Measurements from ENCODE around the gene GAGE1. TPM values are rescaled to one million over a fixed set of nuclear protein-coding genes. Genes with fewer than 3 reads are reported as not detected.

GAGE1 gene
- total and polyA plus RNA-seq, 2 of the 8 experiments (the other 6 are each of a cell fraction or from before 2014, with no cell fraction given) = not detected

GRCh38 chrX:49656533-49656932 lies 57.7 kb downstream of the GAGE1 start:
- Histone ChIP-seq H2BK120ac (replicated peaks; ENCODE audit: low read depth, low read length) (no peak overlapping the region), H4K8ac (ENCODE audit: extremely low read depth, insufficient read depth, low read length) (no peak overlapping the region), H3K23ac (ENCODE audit: insufficient read length) (no peak overlapping the region), H3K4me2 (ENCODE audit: insufficient read depth in 1 of 2, low read depth in 2 of 2, low read length in 2 of 2) (no peak overlapping the region), H4K5ac (ENCODE audit: insufficient read length, low read depth, low read length) (no peak overlapping the region), H2BK20ac (ENCODE audit: low read length) (no peak overlapping the region), H2AK5ac (ENCODE audit: low read depth, low read length) (no peak overlapping the region), H3K36me3 (ENCODE audit: control insufficient read depth in 2 of 4, insufficient read depth in 4 of 4, low read length in 3 of 4) (no peaks in the 10 kb centered on the region), H4K20me1 (replicated peaks in 1 of 2; ENCODE audit: control insufficient read depth in 1 of 2, insufficient read depth in 2 of 2, low read length in 2 of 2) (no peaks in the 10 kb centered on the region), H4K91ac (replicated peaks; ENCODE audit: insufficient read length, low read length) (no peak overlapping the region), H3K27ac (ENCODE audit: low read depth, low read length) (no peak overlapping the region), H3K79me1 (ENCODE audit: low read depth, low read length) (no peaks in the 10 kb centered on the region), H2AFZ (ENCODE audit: low read length) (no peak overlapping the region), H3K4ac (replicated peaks; ENCODE audit: insufficient read length, low read depth, low read length) (no peak overlapping the region), H3K9me3 (ENCODE audit: insufficient read depth in 2 of 2, low read depth in 1 of 2, low read length in 1 of 2) (no peaks in the 10 kb centered on the region), H2BK12ac (ENCODE audit: low read depth, low read length) (no peak overlapping the region), H3K56ac (replicated peaks; ENCODE audit: insufficient read length, low read depth, low read length) (no peak overlapping the region), H2BK5ac (ENCODE audit: low read depth, low read length) (no peak overlapping the region), H3K4me1 (replicated peaks in 1 of 4; ENCODE audit: control insufficient read depth in 3 of 4, insufficient read depth in 4 of 4, low read length in 3 of 4) (no peaks in the 10 kb centered on the region), H3K27me3 (replicated peaks in 1 of 4; ENCODE audit: control insufficient read depth in 3 of 4, extremely low read depth in 1 of 4, insufficient read depth in 3 of 4, low read length in 3 of 4) (no peaks in the 10 kb centered on the region), H3K18ac (ENCODE audit: extremely low read depth, low read length) (no peak overlapping the region), H3K79me2 (ENCODE audit: control insufficient read depth in 1 of 2, insufficient read depth in 2 of 2, low read length in 2 of 2) (no peaks in the 10 kb centered on the region), H3K4me3 (ENCODE audit: extremely low read depth in 1 of 4, insufficient read depth in 2 of 4, low read depth in 3 of 4, low read length in 4 of 4) (no peak overlapping the region), H3K14ac (ENCODE audit: insufficient read length) (no peak overlapping the region), H2BK15ac (ENCODE audit: low read length) (no peak overlapping the region), H3K9ac (replicated peaks in 1 of 4; ENCODE audit: extremely low read depth in 1 of 4, low read depth in 3 of 4, low read length in 3 of 4) (no peak overlapping the region), H3K23me2 (ENCODE audit: low read depth, low read length) (no peaks in the 10 kb centered on the region)
- DNase-seq (ENCODE audit: low read depth in 1 of 2, low spot score in 2 of 2) (no peak), FAIRE-seq (no peak)
- WGBS, 2 experiments (ENCODE audit: extremely low coverage in 1 of 2, insufficient coverage in 1 of 2, insufficient read length in 1 of 2, insufficient replicate concordance in 2 of 2, low coverage in 1 of 2, low lambda C conversion rate in 2 of 2, missing lambda C conversion rate in 1 of 2) = 61% methylated on average over 3 of the region's 3 CpGs; no CpG with 5 or more reads in 1 of the 2 experiments
- POLR2A ChIA-PET (ENCODE audit: partially characterized antibody) = no interaction called here
- TF ChIP-seq KDM1A (IDR thresholded peaks at IDR 0.05; ENCODE audit: borderline replicate concordance, low read length) (no peak), CBX8 (IDR thresholded peaks at IDR 0.05; ENCODE audit: borderline replicate concordance, low read depth, low read length) (no peak), CHD1 (IDR thresholded peaks at IDR 0.05; ENCODE audit: low read depth, low read length) (no peak), SP4 (IDR thresholded peaks at IDR 0.05; ENCODE audit: low read length) (no peak), BRCA1 (IDR thresholded peaks at IDR 0.05; ENCODE audit: low read depth, low read length) (no peak), HDAC2 (IDR thresholded peaks at IDR 0.05; ENCODE audit: borderline replicate concordance in 1 of 2, low read depth in 2 of 2, low read length in 2 of 2) (no peak), USF2 (IDR thresholded peaks at IDR 0.05; ENCODE audit: low read length) (no peak), EP300 (IDR thresholded peaks at IDR 0.05; ENCODE audit: borderline replicate concordance in 1 of 2, low read depth in 2 of 2, low read length in 2 of 2) (no peak), SAP30 (IDR thresholded peaks at IDR 0.05; ENCODE audit: insufficient read depth, insufficient replicate concordance, low read length) (no peak), POLR2AphosphoS5 (IDR thresholded peaks at IDR 0.05; ENCODE audit: low read depth, low read length) (no peak)
- CTCF ChIA-PET (ENCODE audit: partially characterized antibody) = no interaction called here
